ENCODE data around the gene GPRC5A.

The GPRC5A gene

GRCh38 chr12:12883369-12884001, 7.9 kb upstream of the GPRC5A start:
- in situ Hi-C loops (cut with MboI; ENCODE audit: low sequenced_read_pairs) = no loop called here

DNA sequence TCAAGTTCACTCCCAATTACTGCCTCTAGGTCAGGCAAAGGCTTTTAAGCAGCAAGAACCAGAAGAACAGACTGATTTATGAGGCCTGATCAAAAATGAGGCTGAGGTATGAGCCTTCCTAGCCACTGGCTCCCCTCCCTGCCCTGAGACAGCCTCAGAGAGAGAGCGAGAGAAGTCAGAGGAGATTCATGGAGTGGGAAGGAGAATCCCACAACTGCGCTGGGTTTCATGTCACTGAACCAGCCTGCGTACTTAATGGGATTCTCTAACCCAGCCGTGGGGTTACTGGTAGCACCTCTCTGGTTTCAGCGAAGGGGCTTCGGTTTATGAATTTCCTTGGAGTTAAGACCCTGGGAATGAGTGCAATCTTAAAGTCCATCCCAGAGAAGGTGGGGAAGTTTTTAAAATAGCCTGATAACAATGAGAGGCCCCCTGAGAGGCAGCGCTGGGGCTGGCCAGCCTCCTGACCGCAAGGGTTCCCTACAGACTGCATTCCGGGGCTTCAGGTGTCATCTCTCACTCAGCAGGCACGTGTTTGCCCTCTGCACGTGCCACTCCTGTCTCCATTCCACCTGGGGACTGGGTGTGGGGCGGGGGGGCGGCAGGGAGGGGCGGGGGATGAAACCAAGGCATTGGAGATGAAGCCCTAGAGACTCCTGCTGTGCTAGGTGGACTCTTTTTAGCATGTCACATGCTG, 6.1 kb upstream of the GPRC5A start:
- in situ Hi-C loops (cut with MboI; ENCODE audit: low sequenced_read_pairs) = no loop called here

GRCh38 chr12:12887471-12887870, 3.9 kb upstream of the GPRC5A start:
- in situ Hi-C loops (cut with MboI; ENCODE audit: low sequenced_read_pairs) = no loop called here

DNA sequence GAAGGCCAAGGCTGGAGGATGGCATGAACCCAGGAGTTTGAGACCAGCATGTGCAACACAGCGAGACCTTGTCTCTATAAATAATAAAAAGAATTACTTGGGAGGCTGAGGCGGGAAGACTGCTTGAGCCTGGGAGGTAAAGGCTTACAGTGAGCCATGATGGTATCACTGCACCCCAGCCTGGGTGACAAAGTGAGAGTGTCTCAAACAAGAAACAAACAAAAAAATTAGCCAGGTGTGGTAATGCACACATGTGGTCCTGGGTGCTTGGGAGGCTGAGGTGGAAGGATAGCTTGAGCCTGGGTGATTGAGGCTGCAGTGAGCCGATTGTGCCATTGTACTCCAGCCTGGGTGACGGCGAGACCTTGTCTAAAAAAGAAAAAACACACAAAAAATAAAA, 1.7 kb upstream of the GPRC5A start:
- in situ Hi-C loops (cut with MboI; ENCODE audit: low sequenced_read_pairs) = no loop called here

DNA sequence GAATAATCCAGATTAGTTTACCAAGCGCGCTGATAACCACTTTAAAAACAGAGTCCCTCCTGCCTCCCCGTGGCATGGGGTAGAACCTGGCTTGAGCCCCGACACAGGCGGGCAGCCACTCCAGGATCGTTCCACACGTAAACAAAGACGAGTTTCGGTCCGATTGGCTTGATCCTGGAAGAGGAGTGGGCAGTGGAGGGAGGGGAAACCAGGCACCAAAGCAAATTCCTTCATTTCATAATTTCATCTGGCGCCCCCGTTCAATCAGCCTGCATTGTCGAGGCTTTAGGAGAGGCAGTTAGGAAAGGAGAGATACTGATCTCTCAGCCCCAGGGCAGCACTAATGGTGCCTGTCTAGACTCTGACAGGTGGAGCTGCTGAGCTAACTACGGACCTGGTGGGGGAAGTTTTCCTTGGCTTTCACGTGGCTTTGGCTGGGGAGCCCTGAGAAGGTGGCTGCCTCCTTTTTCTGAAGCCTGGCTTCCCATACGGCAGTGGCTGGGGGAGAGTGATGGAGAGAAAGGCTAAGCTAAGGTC, 751 bp upstream of the GPRC5A start:
- in situ Hi-C loops (cut with MboI; ENCODE audit: low sequenced_read_pairs) = no loop called here

DNA sequence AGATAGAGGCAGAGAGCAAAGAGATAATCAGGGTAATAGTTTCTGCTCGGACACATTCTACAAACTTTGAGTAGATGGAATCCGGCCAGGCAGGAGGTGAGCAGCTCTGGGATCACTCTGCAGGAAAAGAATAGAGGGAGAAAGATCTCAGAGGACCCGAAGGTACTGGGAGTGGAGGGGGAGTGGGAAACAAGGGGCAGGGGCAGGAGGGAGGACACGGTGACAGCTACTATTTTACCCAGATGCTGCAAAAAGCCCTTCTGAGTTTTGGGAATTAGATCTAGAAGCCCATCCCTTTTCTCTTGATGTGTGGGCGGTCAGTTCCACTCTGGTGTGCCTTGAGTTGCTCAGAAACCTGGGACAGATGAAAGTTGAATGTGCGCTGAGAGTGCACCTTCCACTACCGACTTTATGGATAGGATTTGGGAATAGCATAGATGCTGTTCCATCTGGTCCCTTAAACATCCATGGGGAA, 556 bp downstream of the GPRC5A start:
- in situ Hi-C loops (cut with MboI; ENCODE audit: low sequenced_read_pairs) = no loop called here

- in situ Hi-C loops (cut with MboI; ENCODE audit: low sequenced_read_pairs) = no loop called here
Measured at GRCh38 chr12:12892681-12893141, 1.3 kb downstream of the GPRC5A start.

GRCh38 chr12:12893438-12893837, 2.1 kb downstream of the GPRC5A start:
- in situ Hi-C loops (cut with MboI; ENCODE audit: low sequenced_read_pairs) = no loop called here

DNA sequence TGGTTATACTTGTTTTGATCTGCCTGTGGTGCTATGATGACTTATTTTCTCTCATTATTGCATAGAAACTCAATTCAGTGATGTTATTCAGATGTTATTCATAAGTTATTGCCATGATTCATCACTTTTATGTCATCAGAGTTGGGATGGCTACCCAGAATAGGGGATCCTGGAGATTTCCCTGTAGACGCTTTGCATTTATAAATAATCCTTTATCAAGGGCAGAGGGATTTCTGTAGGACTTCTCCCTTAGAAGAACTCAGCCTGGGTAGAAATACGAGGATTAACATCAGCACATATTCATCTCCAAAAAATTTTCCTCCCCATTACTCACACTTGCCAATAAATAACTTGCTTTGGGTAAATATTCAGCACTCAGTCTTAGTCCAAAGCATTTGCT, 4.9 kb downstream of the GPRC5A start:
- in situ Hi-C loops (cut with MboI; ENCODE audit: low sequenced_read_pairs) = no loop called here

- in situ Hi-C loops (cut with MboI; ENCODE audit: low sequenced_read_pairs) = no loop called here
Measured at GRCh38 chr12:12897302-12897701, 5.9 kb downstream of the GPRC5A start.

- in situ Hi-C loops (cut with MboI; ENCODE audit: low sequenced_read_pairs) = no loop called here
Measured at GRCh38 chr12:12898136-12898717, 6.9 kb downstream of the GPRC5A start.

DNA sequence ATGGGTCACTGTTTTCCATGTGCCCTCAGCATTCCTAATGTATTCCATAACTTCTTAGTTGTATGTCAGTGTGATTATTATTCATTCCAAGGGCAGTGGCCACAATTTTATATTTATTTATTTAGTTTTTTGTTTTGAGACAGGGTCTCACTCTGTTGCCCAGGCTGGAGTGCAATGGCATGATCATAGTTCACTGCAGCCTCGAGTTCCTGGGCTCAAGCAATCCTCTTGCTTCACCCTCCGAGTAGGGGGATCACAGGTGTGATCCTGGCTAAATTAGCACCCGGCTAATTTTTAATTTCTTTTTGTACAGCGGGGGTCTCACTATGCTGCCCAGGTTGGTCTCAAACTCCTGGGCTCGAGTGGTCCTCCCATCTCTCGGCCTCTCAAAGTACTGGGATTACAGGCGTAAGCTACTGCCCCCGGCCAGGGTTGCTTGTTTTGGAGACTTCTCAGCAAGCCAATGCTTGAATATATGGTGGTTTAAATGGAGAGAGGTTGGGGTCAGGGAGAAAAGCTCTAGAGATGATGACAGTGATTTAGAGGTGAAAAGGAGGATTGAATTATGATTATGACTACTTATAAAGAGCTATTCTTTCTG, 7.6 kb downstream of the GPRC5A start:
- in situ Hi-C loops (cut with MboI; ENCODE audit: low sequenced_read_pairs) = no loop called here

DNA sequence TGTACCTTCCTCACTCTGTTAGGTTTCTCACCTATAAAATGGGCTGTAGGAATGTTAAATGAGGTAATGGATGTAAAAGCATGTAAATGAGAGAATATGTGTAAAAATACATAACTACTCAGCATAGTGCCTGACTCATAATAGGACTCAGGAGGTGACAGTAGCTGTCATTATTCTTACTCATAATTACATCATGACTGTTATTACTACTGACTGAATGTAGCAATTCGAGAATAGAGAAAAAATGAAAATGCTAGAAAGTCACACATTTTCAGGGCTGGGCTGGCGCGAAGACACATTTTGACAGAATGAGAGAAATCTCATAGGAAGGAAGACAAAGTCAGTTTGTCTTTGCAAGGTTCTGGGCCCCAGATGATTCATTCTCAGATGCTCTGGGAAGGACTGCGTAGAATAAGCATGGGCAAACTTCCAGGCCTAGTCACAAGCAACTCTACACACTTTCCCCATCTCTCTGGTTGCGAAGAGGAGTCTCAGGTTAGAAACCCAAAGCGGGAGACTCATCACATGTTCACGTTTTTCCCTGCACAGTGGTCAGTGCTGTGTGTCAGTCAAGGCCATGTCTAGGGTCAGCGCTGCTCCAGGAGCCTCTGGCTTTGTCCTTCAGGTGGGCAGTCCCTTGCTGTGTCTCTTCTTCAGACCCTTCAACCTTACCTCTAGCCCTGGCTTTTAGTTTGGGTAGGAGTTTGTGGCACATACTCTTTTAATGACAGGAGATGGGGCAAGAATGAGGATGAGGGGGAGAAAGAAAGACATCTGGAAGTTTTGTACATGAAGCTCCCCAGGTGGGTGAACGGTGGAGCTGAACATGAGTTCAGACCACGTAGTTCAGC, 8.4 kb downstream of the GPRC5A start:
- in situ Hi-C loops (cut with MboI; ENCODE audit: low sequenced_read_pairs) = no loop called here

DNA sequence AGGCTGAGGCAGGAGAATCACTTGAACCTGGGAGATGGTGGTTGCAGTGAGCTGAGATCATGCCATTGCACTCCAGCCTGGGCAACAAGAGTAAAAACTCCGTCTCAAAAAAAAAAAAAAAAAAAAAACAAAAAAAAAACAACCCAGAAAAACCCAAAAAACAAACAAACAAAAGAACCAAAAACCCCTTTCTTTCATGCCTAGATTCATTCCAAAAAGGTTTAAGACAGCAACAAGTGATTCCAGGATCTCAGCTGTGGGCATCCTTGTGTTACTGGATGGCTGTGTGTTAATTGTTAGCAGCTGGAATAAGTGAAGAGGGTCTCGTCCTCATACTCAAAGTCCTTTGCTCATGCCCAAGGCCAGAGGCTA, 9.4 kb downstream of the GPRC5A start:
- in situ Hi-C loops (cut with MboI; ENCODE audit: low sequenced_read_pairs) = no loop called here

GRCh38 chr12:12901158-12901791, 9.9 kb downstream of the GPRC5A start:
- in situ Hi-C loops (cut with MboI; ENCODE audit: low sequenced_read_pairs) = no loop called here

- in situ Hi-C loops (cut with MboI; ENCODE audit: low sequenced_read_pairs) = no loop called here
Measured at GRCh38 chr12:12902036-12902435, 10.7 kb downstream of the GPRC5A start.

GRCh38 chr12:12903642-12904609, 12.6 kb downstream of the GPRC5A start:
- in situ Hi-C loops (cut with MboI; ENCODE audit: low sequenced_read_pairs) = no loop called here

DNA sequence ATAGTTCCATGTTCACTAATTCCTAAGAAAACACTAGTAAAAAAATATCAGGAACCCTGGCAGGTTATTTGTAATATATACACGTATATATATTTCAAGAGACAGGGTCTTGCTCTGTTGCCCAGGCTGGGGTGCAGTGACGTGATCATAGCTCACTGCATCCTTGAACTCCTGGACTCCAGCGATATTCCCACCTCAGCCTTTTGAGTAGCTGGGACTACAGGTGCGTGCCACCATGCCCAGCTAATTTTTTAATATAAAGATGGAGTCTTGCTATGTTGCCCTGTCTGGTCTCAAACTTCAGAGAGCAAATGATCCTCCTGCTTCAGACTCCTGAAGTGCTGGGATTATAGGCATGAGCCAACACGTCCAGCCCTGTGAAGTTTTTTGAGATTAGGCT, 16.2 kb downstream of the GPRC5A start:
- in situ Hi-C loops (cut with MboI; ENCODE audit: low sequenced_read_pairs) = no loop called here

DNA sequence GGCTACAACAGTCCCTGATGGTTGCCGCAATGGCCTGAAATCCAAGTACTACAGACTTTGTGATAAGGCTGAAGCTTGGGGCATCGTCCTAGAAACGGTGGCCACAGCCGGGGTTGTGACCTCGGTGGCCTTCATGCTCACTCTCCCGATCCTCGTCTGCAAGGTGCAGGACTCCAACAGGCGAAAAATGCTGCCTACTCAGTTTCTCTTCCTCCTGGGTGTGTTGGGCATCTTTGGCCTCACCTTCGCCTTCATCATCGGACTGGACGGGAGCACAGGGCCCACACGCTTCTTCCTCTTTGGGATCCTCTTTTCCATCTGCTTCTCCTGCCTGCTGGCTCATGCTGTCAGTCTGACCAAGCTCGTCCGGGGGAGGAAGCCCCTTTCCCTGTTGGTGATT, 16.9 kb downstream of the GPRC5A start:
- in situ Hi-C loops (cut with MboI; ENCODE audit: low sequenced_read_pairs) = no loop called here

Data from hTERT RPE-1 (cell line).